Kidney (tissue), 14 donors: ENCODE measurements around the gene TTC8. TPM values are rescaled to one million over a fixed set of nuclear protein-coding genes. Genes with fewer than 3 reads are reported as not detected.
A peak's percentile ranks its signal among the peaks of the same experiment; 100 is the strongest.

Experiments used
- DNase-seq, 5 donors: peaks; one replicate each; pipeline ENCODE4 v3.0.0-alpha.2; 2013 to 2020
- FAIRE-seq: peaks from 2 replicates; lab custom pipeline; 2012; peaks lifted over from hg19 to GRCh38; lab: Jason Lieb, UNC
- H3K27ac ChIP-seq, 2 donors: one replicate each; pipeline ENCODE4 v1.7.0; 2013; ENCODE audit warnings: low read depth in 2 of 2, low read length in 2 of 2, inconsistent platforms in 1 of 2
- H3K27me3 ChIP-seq: one replicate; pipeline ENCODE4 v1.7.1; 2013; ENCODE audit warnings: low read length, inconsistent platforms; ENCODE audit not compliant: control insufficient read depth, insufficient read depth
- H3K36me3 ChIP-seq, 3 donors: one replicate each; pipeline versions ENCODE4 v1.7.0 to v1.7.1; 2013; ENCODE audit warnings: low read length in 3 of 3, control low read depth in 1 of 3, inconsistent platforms in 1 of 3; ENCODE audit not compliant: insufficient read depth in 3 of 3, control insufficient read depth in 2 of 3
- H3K4me1 ChIP-seq, 3 donors: one replicate each; pipeline versions ENCODE4 v1.7.0 to v1.7.1; 2013; ENCODE audit warnings: low read length in 3 of 3, inconsistent platforms in 1 of 3, low read depth in 1 of 3; ENCODE audit not compliant: control insufficient read depth in 2 of 3, insufficient read depth in 2 of 3
- H3K4me3 ChIP-seq, 3 donors: one replicate each; pipeline versions ENCODE4 v1.7.0 to v1.8.1; 2013; ENCODE audit warnings: low read length in 3 of 3, control low read depth in 1 of 3, inconsistent platforms in 1 of 3
- H3K9ac ChIP-seq, 3 donors: one replicate each; pipeline versions ENCODE4 v1.7.0 to v1.7.1; 2013; ENCODE audit warnings: low read length in 3 of 3, control low read depth in 1 of 3, inconsistent platforms in 1 of 3
- H3K9me3 ChIP-seq, 3 donors: one replicate each; pipeline versions ENCODE4 v1.7.0 to v1.7.1; 2013; ENCODE audit warnings: low read length in 3 of 3, control low read depth in 1 of 3, inconsistent platforms in 1 of 3; ENCODE audit not compliant: control insufficient read depth in 2 of 3, insufficient read depth in 1 of 3
- CTCF ChIP-seq: IDR thresholded peaks from 3 replicates; pipeline ENCODE4 v1.5.1; 2012; ENCODE audit warnings: mild to moderate bottlenecking, moderate library complexity, borderline replicate concordance; ENCODE audit not compliant: insufficient read depth; ENCODE audit errors: extremely low read depth
- intact Hi-C: fragments of 100-400 bp; cut with DNase I; formaldehyde crosslinking; loops from one replicate; pipeline ENCODE4 v1.11.1; 2022
- polyA plus RNA-seq: library from polyadenylated mRNA; stranded (reverse); fragments of 350-450 nt; fragmentation: Illumina TruSeq; extraction: RNeasy Lipid Tissue Mini Kit (QIAGEN cat#74804); gene quantifications from one replicate; pipeline ENCODE4 v1.2.3, GENCODE V29; 2014; ENCODE audit warnings: low read depth, low replicate concordance; ENCODE audit not compliant: insufficient read depth
- total RNA-seq: library from RNA; stranded (reverse); fragmentation: NEBNext Ultra II Directional; extraction: Animal tissue kit (Norgen Biotek cat#: 25700); gene quantifications from one replicate; pipeline ENCODE4 v1.2.1, GENCODE V29; 2021
- donor health status: control.
- donor health status: control.
- donor health status: control.
- donor health status: control.
- donor health status: control.
- donor health status: DM: yes; HTN: yes; CAD: no.
- donor health status: Normal renal cell carcinoma (clear cell type).

TTC8 gene
- total and polyA plus RNA-seq, 2 donors from 2014 or later = 14.0 to 17.2 TPM

GRCh38 chr14:88844980-88845491 is 20.6 kb downstream of the TTC8 start:
- Histone ChIP-seq H3K9ac (no peak overlapping the region), H3K27me3 (no peaks in the 10 kb centered on the region), H3K36me3 (no peaks in the 10 kb centered on the region), H3K27ac (no peak overlapping the region), H3K4me3 (no peak overlapping the region), H3K9me3 (no peaks in the 10 kb centered on the region), H3K4me1 (no peaks in the 10 kb centered on the region)
- FAIRE-seq (no peak), DNase-seq (no peak)
- no peak for TF ChIP-seq CTCF
- intact Hi-C loops = no loop called here

GRCh38 chr14:88848571-88848970 is 24.1 kb downstream of the TTC8 start:
- Histone ChIP-seq H3K27ac (no peak overlapping the region), H3K4me3 (no peak overlapping the region), H3K27me3 (no peaks in the 10 kb centered on the region), H3K9ac (no peak overlapping the region), H3K4me1 (no peaks in the 10 kb centered on the region), H3K9me3 (no peaks in the 10 kb centered on the region), H3K36me3 (peaks cover 0 to 3% (median 0%) of the 10 kb centered on the region in 3 donors)
- TF ChIP-seq CTCF = no peak
- intact Hi-C loops = no loop called here
- DNase-seq (no peak), FAIRE-seq (peak; percentile 25)

- H3K9me3 ChIP-seq = no peaks in the 10 kb centered on the region
- TF ChIP-seq CTCF = no peak
- no peak for FAIRE-seq
- H3K4me3 ChIP-seq = no peak overlapping the region
- intact Hi-C loops = no loop called here
- H3K4me1 ChIP-seq = no peaks in the 10 kb centered on the region
- peaks cover 0 to 3% (median 0%) of the 10 kb centered on the region in 3 donors for H3K36me3 ChIP-seq
- DNase-seq = no peak
- no peaks in the 10 kb centered on the region for H3K27me3 ChIP-seq
- H3K27ac ChIP-seq = no peak overlapping the region
- no peak overlapping the region for H3K9ac ChIP-seq
These were observed 25.3 kb downstream of the TTC8 start for GRCh38 chr14:88849716-88850115.

GRCh38 chr14:88851587-88851986 is 27.1 kb downstream of the TTC8 start:
- Histone ChIP-seq H3K4me1 (no peaks in the 10 kb centered on the region), H3K36me3 (peaks cover 0 to 3% (median 0%) of the 10 kb centered on the region in 3 donors), H3K4me3 (no peak overlapping the region), H3K9ac (no peak overlapping the region), H3K27ac (no peak overlapping the region), H3K27me3 (no peaks in the 10 kb centered on the region), H3K9me3 (no peaks in the 10 kb centered on the region)
- intact Hi-C loops = no loop called here
- DNase-seq (no peak), FAIRE-seq (no peak)
- TF ChIP-seq CTCF = no peak
